Type B pancreatic cell (in vitro differentiated cells): ENCODE data around the gene TENM3. TPM values are rescaled to one million over a fixed set of nuclear protein-coding genes. Genes with fewer than 3 reads are reported as not detected.

Experiments
- DNase-seq: peaks from one replicate; pipeline ENCODE4 v3.0.0; 2021; ENCODE audit warnings: mixed read lengths; ENCODE audit not compliant: unreplicated experiment; ENCODE audit errors: extremely low spot score
- H3K27ac Mint-ChIP-seq: 2 replicates; pipeline ENCODE4 v1.8.0; 2021; ENCODE audit warnings: mild to moderate bottlenecking, mixed read lengths
- H3K27me3 Mint-ChIP-seq: 2 replicates; pipeline ENCODE4 v1.8.0; 2021; ENCODE audit warnings: mixed read lengths
- H3K36me3 Mint-ChIP-seq: 2 replicates; pipeline ENCODE4 v1.8.0; 2021; ENCODE audit warnings: mixed read lengths
- H3K4me1 Mint-ChIP-seq: one replicate; pipeline ENCODE4 v1.8.0; 2021; ENCODE audit warnings: mixed read lengths; ENCODE audit not compliant: unreplicated experiment
- H3K4me3 Mint-ChIP-seq: 2 replicates; pipeline ENCODE4 v1.8.0; 2021; ENCODE audit warnings: mild to moderate bottlenecking, mixed read lengths
- H3K9me3 Mint-ChIP-seq: 2 replicates; pipeline ENCODE4 v1.8.0; 2021; ENCODE audit warnings: mixed read lengths
- total RNA-seq: library from RNA; stranded (reverse); gene quantifications from 2 replicates; pipeline ENCODE4 v1.2.1, GENCODE V29; 2021; ENCODE audit warnings: low replicate concordance
- TF ChIP-seq, protein P1 (sequence below): fragments of 200-600 bp; sonication (generic); conservative IDR thresholded peaks from 2 replicates; pipeline ENCODE4 v1.5.0; 2021; ENCODE audit warnings: antibody characterized with exemption, mild to moderate bottlenecking

The TENM3 gene
- total RNA-seq, 1 donor from 2014 or later = 73.5 TPM

- Mint-ChIP-seq H3K27ac (peak overlapping the region; percentile 32), H3K36me3 (no peaks in the 10 kb centered on the region), H3K4me1 (peaks cover 26% of the 10 kb centered on the region), H3K4me3 (no peak overlapping the region), H3K9me3 (no peaks in the 10 kb centered on the region), H3K27me3 (no peaks in the 10 kb centered on the region)
- no peak for DNase-seq
- TF ChIP-seq, protein P1, sequence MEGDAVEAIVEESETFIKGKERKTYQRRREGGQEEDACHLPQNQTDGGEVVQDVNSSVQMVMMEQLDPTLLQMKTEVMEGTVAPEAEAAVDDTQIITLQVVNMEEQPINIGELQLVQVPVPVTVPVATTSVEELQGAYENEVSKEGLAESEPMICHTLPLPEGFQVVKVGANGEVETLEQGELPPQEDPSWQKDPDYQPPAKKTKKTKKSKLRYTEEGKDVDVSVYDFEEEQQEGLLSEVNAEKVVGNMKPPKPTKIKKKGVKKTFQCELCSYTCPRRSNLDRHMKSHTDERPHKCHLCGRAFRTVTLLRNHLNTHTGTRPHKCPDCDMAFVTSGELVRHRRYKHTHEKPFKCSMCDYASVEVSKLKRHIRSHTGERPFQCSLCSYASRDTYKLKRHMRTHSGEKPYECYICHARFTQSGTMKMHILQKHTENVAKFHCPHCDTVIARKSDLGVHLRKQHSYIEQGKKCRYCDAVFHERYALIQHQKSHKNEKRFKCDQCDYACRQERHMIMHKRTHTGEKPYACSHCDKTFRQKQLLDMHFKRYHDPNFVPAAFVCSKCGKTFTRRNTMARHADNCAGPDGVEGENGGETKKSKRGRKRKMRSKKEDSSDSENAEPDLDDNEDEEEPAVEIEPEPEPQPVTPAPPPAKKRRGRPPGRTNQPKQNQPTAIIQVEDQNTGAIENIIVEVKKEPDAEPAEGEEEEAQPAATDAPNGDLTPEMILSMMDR = no peak
Observed at GRCh38 chr4:182560358-182560757, 317.2 kb downstream of the TENM3 start.

DNA sequence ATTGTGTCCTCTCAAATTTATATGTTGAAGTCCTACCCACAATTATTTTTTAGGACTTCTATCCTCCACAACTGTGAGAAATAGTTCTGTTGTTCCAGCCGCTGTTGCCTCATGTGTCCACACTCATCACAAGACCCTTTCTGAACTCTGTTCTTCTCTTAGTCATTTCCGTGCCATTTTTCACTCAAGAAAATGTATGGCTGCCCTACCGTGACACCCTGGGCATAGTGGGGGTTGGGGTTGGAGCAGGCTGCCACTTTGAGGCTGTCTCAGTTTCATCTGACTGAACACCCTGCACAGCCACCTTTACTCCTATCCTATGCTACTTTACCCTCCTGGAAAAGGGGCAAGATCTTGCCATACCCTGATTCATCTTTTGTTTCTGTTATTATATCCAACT, 319.1 kb downstream of the TENM3 start:
- no peak for DNase-seq
- no peaks in the 10 kb centered on the region for H3K9me3 Mint-ChIP-seq
- no peaks in the 10 kb centered on the region for H3K27me3 Mint-ChIP-seq
- no peak overlapping the region for H3K27ac Mint-ChIP-seq
- H3K36me3 Mint-ChIP-seq = no peaks in the 10 kb centered on the region
- no peak overlapping the region for H3K4me3 Mint-ChIP-seq
- TF ChIP-seq, protein P1 = no peak
- H3K4me1 Mint-ChIP-seq = peaks cover 21% of the 10 kb centered on the region

DNA sequence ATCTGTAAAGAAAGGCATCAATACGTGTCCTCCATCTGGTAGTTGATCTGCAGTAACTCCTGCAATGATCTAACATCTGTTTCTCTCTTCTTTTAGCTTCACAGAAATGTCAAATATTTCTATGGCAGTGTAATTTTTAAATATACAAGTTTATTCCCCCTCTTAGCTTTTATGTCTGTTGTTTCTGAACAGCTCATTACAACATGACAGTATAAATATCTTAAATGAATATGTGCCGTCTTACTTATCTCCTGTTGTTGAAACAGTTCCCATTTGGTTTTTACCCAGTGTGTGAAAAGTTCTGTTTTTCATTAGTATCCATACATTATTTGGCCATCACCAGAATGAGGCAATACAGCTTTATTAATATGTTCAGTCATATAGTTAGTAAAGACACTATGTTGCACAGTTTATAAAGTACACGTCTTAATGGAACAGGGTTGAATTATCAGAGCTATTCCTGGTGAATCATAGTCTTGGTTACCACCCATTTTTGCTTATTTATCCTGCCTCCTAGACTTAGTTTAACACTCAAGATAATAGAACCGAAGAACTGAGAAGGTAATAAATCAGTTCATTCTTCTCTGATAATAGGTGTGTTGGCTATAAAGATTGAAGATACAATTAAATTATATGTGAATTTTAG, 321.6 kb downstream of the TENM3 start:
- TF ChIP-seq, protein P1 = no peak
- H3K27me3 Mint-ChIP-seq = no peaks in the 10 kb centered on the region
- DNase-seq = no peak
- peaks cover 5% of the 10 kb centered on the region for H3K36me3 Mint-ChIP-seq
- H3K4me1 Mint-ChIP-seq = peaks cover 21% of the 10 kb centered on the region
- H3K9me3 Mint-ChIP-seq = no peaks in the 10 kb centered on the region
- no peak overlapping the region for H3K27ac Mint-ChIP-seq
- H3K4me3 Mint-ChIP-seq = no peak overlapping the region

GRCh38 chr4:182567119-182567518, 323.9 kb downstream of the TENM3 start:
- H3K27ac Mint-ChIP-seq = no peak overlapping the region
- H3K9me3 Mint-ChIP-seq = peaks cover 4% of the 10 kb centered on the region

GRCh38 chr4:182569561-182569960, 326.4 kb downstream of the TENM3 start:
- peaks cover 3% of the 10 kb centered on the region for H3K27me3 Mint-ChIP-seq
- DNase-seq = no peak
- peaks cover 11% of the 10 kb centered on the region for H3K4me1 Mint-ChIP-seq
- no peak overlapping the region for H3K4me3 Mint-ChIP-seq
- TF ChIP-seq, protein P1 = no peak
- peaks cover 4% of the 10 kb centered on the region for H3K9me3 Mint-ChIP-seq
- no peak overlapping the region for H3K27ac Mint-ChIP-seq
- peaks cover 12% of the 10 kb centered on the region for H3K36me3 Mint-ChIP-seq

More at GRCh38 chr4:182567119-182567518, 323.9 kb downstream of the TENM3 start:
- H3K4me3 Mint-ChIP-seq = no peak overlapping the region
- H3K27me3 Mint-ChIP-seq = no peaks in the 10 kb centered on the region
- TF ChIP-seq, protein P1 = no peak
- peaks cover 12% of the 10 kb centered on the region for H3K4me1 Mint-ChIP-seq
- H3K36me3 Mint-ChIP-seq = peaks cover 7% of the 10 kb centered on the region
- DNase-seq = no peak
